ENCODE results near the gene ALOXE3.
A peak's percentile ranks its signal among the peaks of the same experiment; 100 is the strongest.

The ALOXE3 gene

DNA sequence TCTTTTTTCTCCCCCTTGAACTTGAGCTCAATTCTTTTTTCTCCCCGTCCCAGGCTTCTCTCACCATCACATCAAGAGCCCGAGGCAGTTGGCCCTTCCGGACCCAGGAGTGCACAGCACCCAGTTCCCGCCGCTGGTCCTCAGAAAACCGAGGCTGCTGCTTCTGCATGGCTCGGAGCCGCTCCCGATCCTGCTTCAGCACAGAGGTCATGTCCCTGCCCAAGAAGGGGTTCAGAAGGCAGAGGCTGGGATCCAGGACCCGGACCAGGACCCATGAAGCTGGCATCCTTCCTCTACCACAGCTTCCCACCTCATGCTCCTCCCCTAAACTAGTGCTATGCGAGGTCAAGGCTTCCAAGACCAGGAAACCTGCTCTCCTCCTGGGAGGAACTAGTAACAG lies 23.4 kb upstream of the ALOXE3 start:
- peaks cover 26% of the 10 kb centered on the region for H3K36me3 Mint-ChIP-seq (ENCODE audit: low read depth)
- DNase-seq (ENCODE audit: low spot score): no peak
- H3K27ac Mint-ChIP-seq: peak overlapping the region; percentile 32
- no peaks in the 10 kb centered on the region for H3K9me3 Mint-ChIP-seq
- no peaks in the 10 kb centered on the region for H3K27me3 Mint-ChIP-seq (ENCODE audit: low read depth)
- H3K4me1 Mint-ChIP-seq (ENCODE audit: low read depth): peaks cover 1% of the 10 kb centered on the region
- no peak overlapping the region for H3K4me3 Mint-ChIP-seq

DNA sequence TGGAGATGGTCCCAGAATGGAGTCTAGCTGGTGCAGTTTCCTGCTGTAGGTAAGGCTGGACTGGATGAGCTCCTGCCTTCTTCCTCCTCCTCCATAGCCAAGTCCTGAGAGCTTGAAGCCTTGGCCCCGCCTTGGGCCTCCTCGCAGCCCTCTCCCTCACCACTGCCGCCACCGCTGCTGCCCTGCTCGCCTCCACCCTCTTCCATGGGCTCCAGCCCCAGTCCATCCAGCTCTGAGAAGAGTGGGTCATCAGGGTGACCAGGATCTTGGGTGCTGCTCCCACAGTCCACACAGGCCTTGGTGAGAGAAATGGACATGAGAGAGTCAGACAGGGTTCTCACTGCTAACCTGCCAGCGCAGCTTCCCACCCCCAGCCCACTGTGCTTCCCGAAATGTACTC lies 22.7 kb upstream of the ALOXE3 start:
- no peaks in the 10 kb centered on the region for H3K9me3 Mint-ChIP-seq
- H3K4me3 Mint-ChIP-seq: no peak overlapping the region
- no peak for DNase-seq (ENCODE audit: low spot score)
- H3K36me3 Mint-ChIP-seq (ENCODE audit: low read depth): peaks cover 20% of the 10 kb centered on the region
- no peak overlapping the region for H3K27ac Mint-ChIP-seq
- peaks cover 2% of the 10 kb centered on the region for H3K4me1 Mint-ChIP-seq (ENCODE audit: low read depth)
- H3K27me3 Mint-ChIP-seq (ENCODE audit: low read depth): no peaks in the 10 kb centered on the region

DNA sequence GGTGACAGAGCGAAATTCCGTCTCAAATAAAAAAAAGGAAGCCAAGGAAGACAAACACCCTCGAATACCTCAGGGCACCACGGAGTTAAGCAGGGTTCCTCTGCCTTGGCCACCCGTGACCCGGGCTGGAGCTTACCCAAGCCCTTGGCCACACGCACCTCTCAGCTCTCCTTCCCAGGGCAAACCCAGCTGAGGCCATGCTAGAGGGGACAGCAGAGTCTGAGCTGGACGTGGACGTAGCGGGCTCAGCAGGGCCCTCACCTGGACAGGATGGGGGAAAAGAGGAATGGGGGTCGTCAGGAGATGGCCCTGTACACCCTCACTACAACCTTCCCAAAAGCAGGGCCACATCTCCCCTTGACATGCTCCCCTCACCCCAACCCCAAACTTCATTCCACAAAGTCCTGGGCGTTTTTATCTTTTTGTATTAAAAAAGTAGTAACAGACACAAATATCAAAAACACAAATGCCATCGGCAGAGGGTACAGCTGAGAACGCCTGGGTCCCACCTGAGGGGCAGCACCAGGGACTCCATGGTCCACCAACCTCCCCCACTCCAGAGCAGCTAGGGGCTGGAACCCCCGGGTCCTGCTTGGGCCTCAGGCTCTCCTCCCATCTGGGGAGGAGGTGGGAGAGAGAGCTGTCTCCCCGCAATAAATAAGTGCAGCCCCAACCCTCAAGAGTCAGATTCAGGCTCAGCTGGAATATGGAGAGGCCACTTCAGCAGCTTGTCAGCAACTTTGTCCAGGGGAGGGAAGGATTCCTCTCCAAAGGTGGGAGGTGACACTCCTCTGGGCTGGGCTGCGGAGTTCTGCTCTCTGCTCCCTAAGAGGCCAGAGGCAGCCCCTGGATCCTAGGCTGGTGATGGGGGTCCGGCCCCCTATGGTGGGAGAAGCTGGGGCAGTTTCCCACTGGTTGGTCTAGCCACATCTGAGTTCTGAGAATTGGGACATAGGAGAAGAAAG lies 22.0 kb upstream of the ALOXE3 start:
- Mint-ChIP-seq H3K36me3 (ENCODE audit: low read depth) (peaks cover 19% of the 10 kb centered on the region), H3K27ac (peak overlapping the region; percentile 65), H3K27me3 (ENCODE audit: low read depth) (no peaks in the 10 kb centered on the region), H3K4me1 (ENCODE audit: low read depth) (peaks cover 2% of the 10 kb centered on the region), H3K9me3 (no peaks in the 10 kb centered on the region), H3K4me3 (no peak overlapping the region)
- no peak for DNase-seq (ENCODE audit: low spot score)

DNA sequence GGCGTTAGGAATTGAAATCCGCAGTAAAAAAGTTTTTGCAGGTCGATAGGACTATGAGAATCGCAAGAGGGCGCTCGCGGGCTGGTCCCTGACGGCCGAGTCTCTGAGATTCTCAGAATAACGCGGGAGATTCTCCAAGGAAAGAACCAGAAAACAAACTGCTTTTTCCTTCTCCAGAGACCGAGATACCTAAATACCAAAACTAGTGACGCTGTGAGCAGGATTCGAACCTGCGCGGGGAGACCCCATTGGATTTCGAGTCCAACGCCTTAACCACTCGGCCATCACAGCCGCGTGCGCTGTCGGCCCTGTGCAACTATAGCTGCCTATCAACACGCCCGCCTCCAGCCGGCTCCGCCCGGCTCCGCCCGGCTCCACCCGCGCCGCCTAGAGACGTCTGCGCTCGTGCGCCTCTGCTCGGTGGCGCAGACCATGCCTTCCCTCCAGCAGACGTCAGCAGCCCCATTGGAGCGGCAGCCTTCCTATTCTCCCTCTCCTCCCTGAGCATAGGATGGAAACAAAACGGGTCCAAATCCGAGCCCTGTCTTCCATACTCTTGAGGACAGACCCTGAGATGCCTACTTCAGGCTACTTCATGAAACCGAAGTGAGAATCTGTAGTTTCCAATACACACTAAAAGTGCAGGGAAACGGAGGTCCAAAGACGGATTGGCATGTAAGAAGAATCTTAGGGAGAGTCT lies 20.5 kb upstream of the ALOXE3 start:
- DNase-seq (ENCODE audit: low spot score): peak; percentile 97
- H3K4me1 Mint-ChIP-seq (ENCODE audit: low read depth): peaks cover 2% of the 10 kb centered on the region
- H3K4me3 Mint-ChIP-seq: no peak overlapping the region
- H3K36me3 Mint-ChIP-seq (ENCODE audit: low read depth): peaks cover 15% of the 10 kb centered on the region
- H3K9me3 Mint-ChIP-seq: no peaks in the 10 kb centered on the region
- peaks cover 3% of the 10 kb centered on the region for H3K27me3 Mint-ChIP-seq (ENCODE audit: low read depth)
- no peak overlapping the region for H3K27ac Mint-ChIP-seq

DNA sequence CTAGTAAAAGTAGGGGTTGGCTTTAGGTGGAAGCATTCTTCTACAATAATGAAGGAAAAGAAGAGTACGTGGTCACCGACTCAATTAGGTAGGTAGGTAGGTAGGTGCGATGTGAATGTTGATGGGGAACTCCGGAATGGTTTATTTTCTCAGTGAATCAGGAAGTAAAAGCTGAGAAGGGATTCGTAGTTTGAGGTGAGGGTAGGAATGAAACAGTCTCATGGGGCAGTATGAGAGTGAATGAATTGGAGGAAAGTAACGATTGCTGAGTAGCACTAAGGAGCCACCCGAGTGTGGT lies 20.0 kb upstream of the ALOXE3 start:
- no peak overlapping the region for H3K4me3 Mint-ChIP-seq
- DNase-seq (ENCODE audit: low spot score): no peak
- H3K9me3 Mint-ChIP-seq: no peaks in the 10 kb centered on the region
- H3K36me3 Mint-ChIP-seq (ENCODE audit: low read depth): peaks cover 13% of the 10 kb centered on the region
- peaks cover 3% of the 10 kb centered on the region for H3K27me3 Mint-ChIP-seq (ENCODE audit: low read depth)
- peaks cover 2% of the 10 kb centered on the region for H3K4me1 Mint-ChIP-seq (ENCODE audit: low read depth)
- no peak overlapping the region for H3K27ac Mint-ChIP-seq

DNA sequence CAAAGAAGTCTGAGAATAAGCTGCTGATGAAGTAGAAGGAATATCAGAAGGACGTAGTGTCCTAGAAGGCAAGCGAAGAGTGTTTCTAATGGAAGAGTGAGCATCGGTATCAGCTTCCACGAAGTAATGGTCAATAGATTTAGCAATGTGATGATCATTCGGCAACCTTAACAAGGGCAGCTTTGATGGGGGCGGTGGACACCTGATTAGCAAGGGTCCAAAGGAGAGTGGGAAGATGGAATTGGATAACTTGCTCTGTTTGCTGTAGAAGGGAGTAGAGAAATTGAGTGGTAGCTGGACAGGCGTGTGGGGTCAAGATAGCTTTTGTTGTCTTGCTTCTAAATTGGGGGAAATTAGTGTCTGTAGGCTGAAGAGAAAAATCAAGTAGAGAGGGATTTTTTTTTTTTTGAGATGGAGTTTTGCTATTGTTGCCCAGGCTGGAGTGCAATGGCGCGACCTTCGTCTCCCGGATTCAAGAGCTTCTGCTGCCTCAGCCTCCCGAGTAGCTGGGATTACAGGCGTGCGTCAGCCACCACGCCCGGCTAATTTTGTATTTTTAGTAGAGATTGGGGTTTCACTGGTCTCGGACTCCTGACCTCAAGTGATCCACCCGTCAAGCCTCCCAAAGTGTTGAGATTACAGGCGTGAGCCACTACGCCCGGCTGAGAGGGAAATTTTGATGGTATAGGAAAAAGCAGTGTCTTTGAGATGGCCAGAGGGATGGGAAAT lies 19.5 kb upstream of the ALOXE3 start:
- no peak overlapping the region for H3K4me3 Mint-ChIP-seq
- H3K4me1 Mint-ChIP-seq (ENCODE audit: low read depth): peaks cover 2% of the 10 kb centered on the region
- DNase-seq (ENCODE audit: low spot score): no peak
- no peak overlapping the region for H3K27ac Mint-ChIP-seq
- H3K27me3 Mint-ChIP-seq (ENCODE audit: low read depth): peaks cover 3% of the 10 kb centered on the region
- no peaks in the 10 kb centered on the region for H3K9me3 Mint-ChIP-seq
- peaks cover 13% of the 10 kb centered on the region for H3K36me3 Mint-ChIP-seq (ENCODE audit: low read depth)

DNA sequence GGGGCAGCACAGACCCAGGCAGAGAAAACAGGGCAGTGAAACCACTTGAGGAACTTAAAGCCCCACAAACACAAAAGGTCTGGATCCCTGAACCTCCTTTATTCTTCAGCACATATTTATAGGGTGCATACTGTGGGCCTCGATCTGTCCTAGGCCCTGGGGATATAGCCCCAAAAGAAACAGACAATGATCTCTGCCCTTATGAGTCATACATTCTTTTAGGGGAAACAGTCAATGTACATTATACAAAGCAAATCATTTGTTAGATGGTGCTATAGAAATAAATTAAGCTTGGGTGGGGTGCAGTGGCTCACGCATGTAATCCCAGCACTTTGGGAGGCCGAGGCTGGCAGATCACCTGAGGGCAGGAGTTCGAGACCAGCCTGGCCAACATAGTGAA lies 15.6 kb upstream of the ALOXE3 start:
- Mint-ChIP-seq H3K27me3 (ENCODE audit: low read depth) (peaks cover 16% of the 10 kb centered on the region), H3K4me1 (ENCODE audit: low read depth) (peaks cover 2% of the 10 kb centered on the region), H3K9me3 (no peaks in the 10 kb centered on the region), H3K36me3 (ENCODE audit: low read depth) (no peaks in the 10 kb centered on the region), H3K27ac (no peak overlapping the region), H3K4me3 (no peak overlapping the region)
- no peak for DNase-seq (ENCODE audit: low spot score)

DNA sequence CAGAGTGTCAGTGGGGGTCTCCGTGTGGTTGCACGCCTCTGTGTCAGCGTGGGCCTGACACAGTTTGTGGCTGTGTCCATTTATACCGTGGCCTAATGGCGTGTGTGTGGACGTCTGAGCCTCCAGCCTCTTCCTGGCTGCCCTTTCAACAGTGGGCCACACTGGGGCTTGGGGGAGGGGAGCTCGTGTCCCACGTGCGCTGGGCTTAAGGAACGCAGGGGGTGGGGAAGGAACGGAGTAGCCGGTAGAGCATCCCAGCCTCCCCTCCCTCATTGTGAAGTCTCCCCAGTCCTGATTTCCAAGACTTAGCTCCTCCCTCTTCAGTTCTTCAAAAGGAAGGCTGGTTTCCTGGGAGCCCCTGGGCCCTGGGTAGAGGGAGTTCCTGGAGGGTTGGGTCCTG lies 15.1 kb upstream of the ALOXE3 start:
- Mint-ChIP-seq H3K4me1 (ENCODE audit: low read depth) (peaks cover 2% of the 10 kb centered on the region), H3K27me3 (ENCODE audit: low read depth) (peaks cover 17% of the 10 kb centered on the region), H3K27ac (no peak overlapping the region), H3K36me3 (ENCODE audit: low read depth) (no peaks in the 10 kb centered on the region), H3K9me3 (no peaks in the 10 kb centered on the region), H3K4me3 (no peak overlapping the region)
- no peak for DNase-seq (ENCODE audit: low spot score)

DNA sequence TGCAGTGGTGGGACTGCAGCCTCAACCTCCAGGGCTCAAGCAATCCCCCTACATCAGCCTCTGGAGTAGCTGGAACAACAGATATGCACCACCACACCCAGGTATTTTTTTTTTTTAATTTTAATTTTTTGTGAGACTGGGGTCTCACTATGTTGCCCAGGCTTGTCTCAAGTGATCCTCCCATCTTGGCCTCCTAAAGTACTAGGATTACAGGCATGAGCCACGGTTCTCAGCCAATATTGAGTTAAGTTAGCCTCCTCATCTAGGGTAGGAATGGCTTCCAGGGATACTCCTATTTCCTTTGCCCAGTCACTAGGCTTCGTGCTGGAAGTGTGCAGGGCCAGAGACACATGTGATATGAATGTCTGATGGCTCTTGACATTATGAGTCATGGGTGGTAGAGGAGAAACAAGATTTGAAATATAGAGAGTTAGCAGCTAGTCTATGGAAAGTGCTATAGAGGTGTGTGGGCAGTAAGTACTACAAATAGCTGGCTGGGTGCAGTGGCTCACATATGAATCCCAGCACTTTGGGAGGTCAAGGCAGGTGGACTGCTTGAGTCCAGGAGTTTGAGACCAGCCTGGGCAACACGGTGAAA lies 13.6 kb upstream of the ALOXE3 start:
- no peaks in the 10 kb centered on the region for H3K9me3 Mint-ChIP-seq
- H3K27me3 Mint-ChIP-seq (ENCODE audit: low read depth): peaks cover 23% of the 10 kb centered on the region
- H3K36me3 Mint-ChIP-seq (ENCODE audit: low read depth): no peaks in the 10 kb centered on the region
- H3K4me1 Mint-ChIP-seq (ENCODE audit: low read depth): peaks cover 6% of the 10 kb centered on the region
- H3K4me3 Mint-ChIP-seq: no peak overlapping the region
- no peak for DNase-seq (ENCODE audit: low spot score)
- no peak overlapping the region for H3K27ac Mint-ChIP-seq

DNA sequence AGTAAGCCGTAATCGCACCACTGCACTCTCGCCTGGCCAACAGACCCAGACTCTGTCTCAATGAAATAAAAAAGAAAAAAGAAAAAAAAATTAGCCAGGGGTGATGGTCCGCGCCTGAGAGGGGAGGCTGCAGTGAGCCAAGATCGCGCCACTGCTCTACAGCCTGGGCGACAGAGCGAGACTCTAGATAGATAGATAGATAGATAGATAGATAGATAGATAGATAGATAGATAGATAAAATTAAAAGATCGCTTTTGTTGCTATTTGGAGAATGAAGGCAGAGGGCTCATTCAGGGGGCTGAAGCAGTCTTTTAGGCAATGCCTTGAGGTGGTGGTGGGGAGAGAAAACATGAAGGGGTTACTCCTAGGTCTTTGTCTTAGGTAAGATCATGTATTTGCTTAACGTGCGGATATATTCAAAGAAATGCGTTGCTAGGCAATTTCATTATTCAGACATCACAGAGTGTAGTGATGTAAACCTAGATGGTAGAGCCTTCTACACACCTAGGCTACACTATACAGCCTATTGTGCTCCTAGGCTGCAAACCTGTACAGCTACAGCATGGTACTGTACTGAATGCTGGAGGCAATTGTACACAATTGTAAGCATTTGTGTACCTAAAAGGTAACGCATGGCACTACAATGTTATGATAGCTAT lies 9.9 kb upstream of the ALOXE3 start:
- Mint-ChIP-seq H3K9me3 (no peaks in the 10 kb centered on the region), H3K36me3 (ENCODE audit: low read depth) (peaks cover under 1% of the 10 kb centered on the region), H3K27me3 (ENCODE audit: low read depth) (peaks cover 43% of the 10 kb centered on the region), H3K27ac (no peak overlapping the region), H3K4me3 (no peak overlapping the region), H3K4me1 (ENCODE audit: low read depth) (peaks cover 31% of the 10 kb centered on the region)
- DNase-seq (ENCODE audit: low spot score): no peak

DNA sequence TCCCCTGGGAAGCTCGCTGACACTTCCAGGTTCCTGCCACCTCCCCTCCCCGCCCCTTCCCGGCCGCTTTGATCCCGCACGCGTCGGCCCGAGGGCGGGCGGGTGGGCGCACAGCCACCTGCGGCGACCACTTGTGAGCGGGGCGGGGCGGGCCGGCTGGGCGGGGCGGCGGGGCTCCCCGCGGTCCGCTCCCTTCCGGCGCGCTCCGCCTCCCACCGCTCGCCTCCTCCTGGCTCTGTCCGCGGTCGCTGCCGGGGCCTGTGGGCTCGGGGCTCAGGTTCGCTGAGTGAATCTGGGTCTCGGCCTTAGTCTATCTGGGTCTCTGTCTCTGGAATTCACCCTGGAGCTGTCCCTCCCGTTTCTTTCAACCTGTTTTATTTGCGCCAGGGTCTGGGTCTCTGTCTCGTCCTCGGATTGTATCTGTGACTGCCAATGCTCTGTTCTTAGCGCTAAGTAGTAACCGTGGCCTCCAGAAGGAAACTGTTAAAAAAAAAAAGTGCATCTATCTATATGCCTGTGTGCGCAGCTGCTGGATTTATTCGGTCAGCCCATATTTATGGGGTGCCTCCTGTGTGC lies 8.3 kb upstream of the ALOXE3 start:
- Mint-ChIP-seq H3K4me3 (peak overlapping the region; percentile 91), H3K36me3 (ENCODE audit: low read depth) (peaks cover 2% of the 10 kb centered on the region), H3K9me3 (no peaks in the 10 kb centered on the region), H3K27me3 (ENCODE audit: low read depth) (peaks cover 48% of the 10 kb centered on the region), H3K27ac (peak overlapping the region; percentile 85), H3K4me1 (ENCODE audit: low read depth) (peaks cover 39% of the 10 kb centered on the region)
- DNase-seq (ENCODE audit: low spot score): peak; percentile 57

DNA sequence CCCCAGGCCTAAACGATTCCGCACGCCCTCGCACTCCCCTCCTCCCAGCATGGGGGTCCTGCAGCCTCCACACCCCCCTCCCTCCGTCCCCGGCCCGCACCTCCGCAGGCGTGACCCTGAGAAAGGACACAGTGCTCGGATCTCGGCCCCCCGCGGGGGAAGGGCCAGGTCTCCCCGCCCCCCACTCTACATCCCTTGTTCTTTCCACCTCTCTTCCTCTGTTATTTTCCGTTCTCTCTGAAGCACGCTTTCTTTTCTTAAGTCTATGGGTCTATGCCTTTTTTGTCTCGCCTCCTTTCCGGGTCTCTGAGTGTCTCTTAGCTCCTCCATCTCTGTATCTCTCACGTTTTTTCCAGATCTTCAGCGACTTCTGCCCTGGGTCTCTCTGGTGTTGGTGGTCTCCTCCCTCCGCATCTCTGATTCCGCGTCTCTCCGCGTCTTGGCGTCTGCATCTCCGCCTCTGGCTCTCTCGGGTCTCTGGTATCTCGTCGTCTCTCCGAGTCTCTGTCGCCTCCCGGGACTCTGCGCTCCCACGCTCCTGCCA lies 7.7 kb upstream of the ALOXE3 start:
- H3K4me1 Mint-ChIP-seq (ENCODE audit: low read depth): peaks cover 41% of the 10 kb centered on the region
- peak overlapping the region; percentile 91 for H3K4me3 Mint-ChIP-seq
- DNase-seq (ENCODE audit: low spot score): peak; percentile 38
- H3K9me3 Mint-ChIP-seq: no peaks in the 10 kb centered on the region
- peaks cover 47% of the 10 kb centered on the region for H3K27me3 Mint-ChIP-seq (ENCODE audit: low read depth)
- peak overlapping the region; percentile 85 for H3K27ac Mint-ChIP-seq
- H3K36me3 Mint-ChIP-seq (ENCODE audit: low read depth): peaks cover 2% of the 10 kb centered on the region
